HepG2 (cell line): ENCODE data around the gene ALG8. TPM values are rescaled to one million over a fixed set of nuclear protein-coding genes. Genes with fewer than 3 reads are reported as not detected.

Experiments used
- AGO2 ChIP-seq: fragments of 200-400 bp; formaldehyde crosslinking; optimal IDR thresholded peaks from 2 replicates; pipeline ENCODE3; 2017; ENCODE audit warnings: mild to moderate bottlenecking, low read depth, low read length, moderate library complexity
- CHCHD3 ChIP-seq: sonication (generic); formaldehyde crosslinking; IDR thresholded peaks from 2 replicates; pipeline ENCODE4 v1.8.0; 2022; ENCODE audit warnings: mild to moderate bottlenecking, missing genetic modification reagents, moderate library complexity
- E2F5 ChIP-seq: sonication (generic); formaldehyde crosslinking; conservative IDR thresholded peaks from 2 replicates; pipeline ENCODE4 v1.4.0; 2020; ENCODE audit warnings: missing genetic modification reagents
- EED ChIP-seq: sonication (generic); formaldehyde crosslinking; IDR thresholded peaks from 2 replicates; pipeline ENCODE4 v1.5.0; 2020; ENCODE audit warnings: mild to moderate bottlenecking, missing genetic modification reagents
- FOXC1 ChIP-seq: sonication (generic); formaldehyde crosslinking; IDR thresholded peaks from 2 replicates; pipeline ENCODE4 v1.8.0; 2022; ENCODE audit warnings: mild to moderate bottlenecking, missing genetic modification reagents, borderline replicate concordance
- MAFG ChIP-seq: sonication (generic); formaldehyde crosslinking; IDR thresholded peaks from 2 replicates; pipeline ENCODE4 v1.5.1; 2020; ENCODE audit warnings: mild to moderate bottlenecking, missing genetic modification reagents
- MZF1 ChIP-seq: sonication (generic); formaldehyde crosslinking; IDR thresholded peaks from 2 replicates; pipeline ENCODE4 v1.8.1; 2023; ENCODE audit warnings: mild to moderate bottlenecking, missing genetic modification reagents, borderline replicate concordance
- NFE2 ChIP-seq: sonication (generic); formaldehyde crosslinking; IDR thresholded peaks from 2 replicates; pipeline ENCODE4 v1.4.0; 2020; ENCODE audit warnings: missing genetic modification reagents
- NFE2L1 ChIP-seq: sonication (generic); formaldehyde crosslinking; IDR thresholded peaks from 2 replicates; pipeline ENCODE4 v1.4.0; 2020; ENCODE audit warnings: missing genetic modification reagents, mild to moderate bottlenecking, borderline replicate concordance
- SMAD9 ChIP-seq: sonication (generic); formaldehyde crosslinking; IDR thresholded peaks from 2 replicates; pipeline ENCODE4 v1.5.1; 2020; ENCODE audit warnings: mild to moderate bottlenecking, missing genetic modification reagents
- SOX5 ChIP-seq: IDR thresholded peaks from 2 replicates; pipeline ENCODE4 v1.6.1; 2016; ENCODE audit warnings: borderline replicate concordance
- ZEB1 ChIP-seq: IDR thresholded peaks from 2 replicates; pipeline ENCODE4 v1.6.1; 2012; ENCODE audit warnings: mild to moderate bottlenecking, low read depth, inconsistent platforms; ENCODE audit not compliant: insufficient replicate concordance
- ZMYM4 ChIP-seq: sonication (generic); formaldehyde crosslinking; IDR thresholded peaks from 2 replicates; pipeline ENCODE4 v1.8.1; 2023; ENCODE audit warnings: mild to moderate bottlenecking, missing genetic modification reagents
- ZNF30 ChIP-seq: sonication (generic); formaldehyde crosslinking; IDR thresholded peaks from 2 replicates; pipeline ENCODE4 v1.5.0; 2020; ENCODE audit warnings: mild to moderate bottlenecking, missing genetic modification reagents
- ZNF543 ChIP-seq: sonication (generic); formaldehyde crosslinking; IDR thresholded peaks from 2 replicates; pipeline ENCODE4 v1.4.0; 2020; ENCODE audit warnings: mild to moderate bottlenecking, missing genetic modification reagents
- ZNF740 ChIP-seq: sonication (generic); formaldehyde crosslinking; IDR thresholded peaks from 2 replicates; pipeline ENCODE4 v1.4.0; 2020; ENCODE audit warnings: missing genetic modification reagents
- polyA plus RNA-seq, 8 experiments: library from polyadenylated mRNA; depleted of rRNA in 3 of 8; stranded (reverse) in 7 of 8; unstranded in 1 of 8; fragments of >200 nt; fragmentation: Illumina TruSeq in 4 of 8; extraction: Trizol in 4 of 8; gene quantifications; 2 replicates each; pipeline versions ENCODE4 v1.2.1 to v1.2.3, GENCODE V29; 2011 to 2016; ENCODE audit warnings: low read depth in 4 of 8, missing spikeins in 1 of 8, mixed read lengths in 1 of 8; ENCODE audit not compliant: insufficient read depth in 1 of 8
- total RNA-seq, 5 experiments: library from RNA; depleted of rRNA; stranded (reverse); fragments of >200 nt; fragmentation: Illumina TruSeq; extraction: Trizol; gene quantifications; 2 replicates each; pipeline ENCODE4 v1.2.3, GENCODE V29; 2016; ENCODE audit warnings: low read depth in 1 of 5
- TF ChIP-seq, protein P1 (sequence below): fragments of 450-650 bp; IDR thresholded peaks from 2 replicates; pipeline ENCODE4 v1.6.1; 2016
- TF ChIP-seq, protein P2 (sequence below): sonication (generic); formaldehyde crosslinking; IDR thresholded peaks from 2 replicates; pipeline ENCODE4 v1.5.0; 2020; ENCODE audit warnings: missing genetic modification reagents, mild to moderate bottlenecking, borderline replicate concordance
- TF ChIP-seq, protein P3 (sequence below), 2 experiments: sonication (generic) in 1 of 2; formaldehyde crosslinking in 1 of 2; IDR thresholded peaks; 2 replicates each; pipeline versions ENCODE4 v1.6.1 to v1.9.0; 2014 to 2022; ENCODE audit warnings: antibody characterized with exemption in 1 of 2, borderline replicate concordance in 1 of 2, inconsistent platforms in 1 of 2, low read depth in 1 of 2, missing genetic modification reagents in 1 of 2

Gene ALG8
- total and polyA plus RNA-seq, 2 of the 13 experiments (the other 11 are each of a cell fraction or from before 2014, with no cell fraction given) = 75.8 to 88.0 TPM

DNA sequence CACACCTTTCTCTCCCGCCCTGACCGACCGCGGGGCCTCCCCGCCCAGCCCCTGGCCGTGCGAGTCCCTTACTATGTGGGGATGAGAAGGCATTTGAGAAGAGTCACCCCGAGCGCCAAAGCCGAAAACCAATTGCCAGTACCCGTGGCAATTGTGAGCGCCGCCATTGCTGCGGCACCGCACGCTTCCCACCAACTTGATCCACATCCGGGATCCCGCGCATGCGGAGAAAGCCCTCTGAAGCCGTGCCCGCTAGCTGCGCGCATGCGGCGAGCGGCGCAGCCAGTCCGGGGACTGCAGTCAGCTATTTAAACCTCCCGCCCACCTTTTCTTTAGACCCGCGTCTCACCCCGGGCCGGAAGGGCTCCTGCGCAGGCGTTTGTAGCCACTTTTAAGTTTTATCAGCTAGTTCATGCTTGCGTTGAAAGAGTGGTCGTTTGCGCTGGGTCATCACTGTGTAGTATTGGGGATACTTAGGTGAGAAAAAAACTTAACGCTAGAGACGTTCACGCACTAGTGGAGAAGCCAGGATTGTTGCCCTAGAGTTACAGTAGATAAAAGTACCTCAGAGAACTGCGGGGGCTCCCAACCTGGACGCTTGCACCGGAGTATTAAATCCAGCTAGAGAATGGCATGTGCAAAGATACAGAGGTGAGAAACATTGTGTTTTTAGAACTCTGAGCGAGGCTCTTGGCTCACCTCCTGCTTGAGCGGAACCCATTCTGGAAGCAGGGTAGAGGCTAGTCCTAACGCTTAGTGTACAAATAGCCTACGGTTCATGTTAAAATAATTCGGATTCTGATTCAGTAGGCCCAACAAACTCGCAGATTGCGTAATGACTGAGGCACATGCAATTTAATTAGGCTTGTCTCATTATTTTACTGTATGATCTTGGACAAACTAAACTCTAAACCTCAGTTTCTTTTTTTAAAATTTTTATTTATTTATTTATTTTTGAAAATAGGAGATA, at the start of gene ALG8 (continued):
- TF ChIP-seq ZEB1 (no peak), EED (CRISPR knock-in tag) (no peak), E2F5 (CRISPR knock-in tag) (peak; percentile 95), NFE2L1 (no peak), ZNF30 (CRISPR knock-in tag) (peak; percentile 85; the same call in 1 of the 2 replicates), FOXC1 (CRISPR knock-in tag) (peak; percentile 92), ZMYM4 (CRISPR knock-in tag) (peak; percentile 94), ZNF740 (no peak; the same call in 1 of the 2 replicates), AGO2 (no peak), MAFG (CRISPR knock-in tag) (no peak), SOX5 (CRISPR knock-in tag) (peak; percentile 58; the same call in 1 of the 2 replicates), ZNF543 (CRISPR knock-in tag) (no peak), CHCHD3 (CRISPR knock-in tag) (no peak), MZF1 (CRISPR knock-in tag) (no peak), NFE2 (CRISPR knock-in tag) (no peak), SMAD9 (CRISPR knock-in tag) (no peak)
- TF ChIP-seq, protein P1, sequence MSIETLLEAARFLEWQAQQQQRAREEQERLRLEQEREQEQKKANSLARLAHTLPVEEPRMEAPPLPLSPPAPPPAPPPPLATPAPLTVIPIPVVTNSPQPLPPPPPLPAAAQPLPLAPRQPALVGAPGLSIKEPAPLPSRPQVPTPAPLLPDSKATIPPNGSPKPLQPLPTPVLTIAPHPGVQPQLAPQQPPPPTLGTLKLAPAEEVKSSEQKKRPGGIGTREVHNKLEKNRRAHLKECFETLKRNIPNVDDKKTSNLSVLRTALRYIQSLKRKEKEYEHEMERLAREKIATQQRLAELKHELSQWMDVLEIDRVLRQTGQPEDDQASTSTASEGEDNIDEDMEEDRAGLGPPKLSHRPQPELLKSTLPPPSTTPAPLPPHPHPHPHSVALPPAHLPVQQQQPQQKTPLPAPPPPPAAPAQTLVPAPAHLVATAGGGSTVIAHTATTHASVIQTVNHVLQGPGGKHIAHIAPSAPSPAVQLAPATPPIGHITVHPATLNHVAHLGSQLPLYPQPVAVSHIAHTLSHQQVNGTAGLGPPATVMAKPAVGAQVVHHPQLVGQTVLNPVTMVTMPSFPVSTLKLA = peak; percentile 85
- TF ChIP-seq, protein P2, sequence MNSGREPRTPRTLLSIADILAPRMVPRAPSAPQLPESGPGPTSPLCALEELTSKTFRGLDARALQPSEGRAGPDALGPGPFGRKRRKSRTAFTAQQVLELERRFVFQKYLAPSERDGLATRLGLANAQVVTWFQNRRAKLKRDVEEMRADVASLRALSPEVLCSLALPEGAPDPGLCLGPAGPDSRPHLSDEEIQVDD = peak; percentile 23; the same call in 1 of the 2 replicates
- TF ChIP-seq, protein P3, sequence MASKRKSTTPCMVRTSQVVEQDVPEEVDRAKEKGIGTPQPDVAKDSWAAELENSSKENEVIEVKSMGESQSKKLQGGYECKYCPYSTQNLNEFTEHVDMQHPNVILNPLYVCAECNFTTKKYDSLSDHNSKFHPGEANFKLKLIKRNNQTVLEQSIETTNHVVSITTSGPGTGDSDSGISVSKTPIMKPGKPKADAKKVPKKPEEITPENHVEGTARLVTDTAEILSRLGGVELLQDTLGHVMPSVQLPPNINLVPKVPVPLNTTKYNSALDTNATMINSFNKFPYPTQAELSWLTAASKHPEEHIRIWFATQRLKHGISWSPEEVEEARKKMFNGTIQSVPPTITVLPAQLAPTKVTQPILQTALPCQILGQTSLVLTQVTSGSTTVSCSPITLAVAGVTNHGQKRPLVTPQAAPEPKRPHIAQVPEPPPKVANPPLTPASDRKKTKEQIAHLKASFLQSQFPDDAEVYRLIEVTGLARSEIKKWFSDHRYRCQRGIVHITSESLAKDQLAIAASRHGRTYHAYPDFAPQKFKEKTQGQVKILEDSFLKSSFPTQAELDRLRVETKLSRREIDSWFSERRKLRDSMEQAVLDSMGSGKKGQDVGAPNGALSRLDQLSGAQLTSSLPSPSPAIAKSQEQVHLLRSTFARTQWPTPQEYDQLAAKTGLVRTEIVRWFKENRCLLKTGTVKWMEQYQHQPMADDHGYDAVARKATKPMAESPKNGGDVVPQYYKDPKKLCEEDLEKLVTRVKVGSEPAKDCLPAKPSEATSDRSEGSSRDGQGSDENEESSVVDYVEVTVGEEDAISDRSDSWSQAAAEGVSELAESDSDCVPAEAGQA (IDR thresholded peaks at IDR 0.05; ENCODE audit: low read depth) = peak; percentile 76; the same call in 1 of the 2 replicates
- TF ChIP-seq, protein P3 (CRISPR knock-in tag; IDR thresholded peaks at IDR 0.05; ENCODE audit: borderline replicate concordance) = no peak; the same call in none of the 2 replicates
